GM12801 (cell line): ENCODE data around the gene C4orf17.

ENCODE experiments used
- CTCF ChIP-seq: IDR thresholded peaks from one replicate; pipeline ENCODE4 v1.5.1; 2011; ENCODE audit warnings: control low read depth; ENCODE audit not compliant: insufficient read length; ENCODE audit errors: extremely low read depth

Gene C4orf17

GRCh38 chr4:99471896-99472295 lies 38.9 kb upstream of the C4orf17 start:
- TF ChIP-seq CTCF, result no peak

- no peak for TF ChIP-seq CTCF
Observed at GRCh38 chr4:99473131-99473530, 37.7 kb upstream of the C4orf17 start.

GRCh38 chr4:99483636-99484035 lies 27.2 kb upstream of the C4orf17 start:
- TF ChIP-seq CTCF, result no peak

- TF ChIP-seq CTCF, result no peak
Observed at GRCh38 chr4:99485212-99485611, 25.6 kb upstream of the C4orf17 start.

- no peak for TF ChIP-seq CTCF
Observed at GRCh38 chr4:99490286-99490685, 20.5 kb upstream of the C4orf17 start.

GRCh38 chr4:99504804-99505502 lies 5.9 kb upstream of the C4orf17 start:
- TF ChIP-seq CTCF, result no peak

GRCh38 chr4:99506781-99507180 lies 4.0 kb upstream of the C4orf17 start:
- TF ChIP-seq CTCF, result no peak

GRCh38 chr4:99507349-99507748 lies 3.5 kb upstream of the C4orf17 start:
- no peak for TF ChIP-seq CTCF
